GM19324 (cell line): ENCODE results near the gene SCUBE1.

ENCODE experiments used
- ATAC-seq: cut with Tn5 transposase; IDR thresholded peaks from one replicate; pipeline ENCODE4 v1.9.1; 2021; ENCODE audit warnings: mild to moderate bottlenecking, moderate library complexity; ENCODE audit not compliant: unreplicated experiment, low FRiP score

The SCUBE1 gene

GRCh38 chr22:43207386-43207785 lies 135.8 kb downstream of the SCUBE1 start:
- ATAC-seq, result no peak

DNA sequence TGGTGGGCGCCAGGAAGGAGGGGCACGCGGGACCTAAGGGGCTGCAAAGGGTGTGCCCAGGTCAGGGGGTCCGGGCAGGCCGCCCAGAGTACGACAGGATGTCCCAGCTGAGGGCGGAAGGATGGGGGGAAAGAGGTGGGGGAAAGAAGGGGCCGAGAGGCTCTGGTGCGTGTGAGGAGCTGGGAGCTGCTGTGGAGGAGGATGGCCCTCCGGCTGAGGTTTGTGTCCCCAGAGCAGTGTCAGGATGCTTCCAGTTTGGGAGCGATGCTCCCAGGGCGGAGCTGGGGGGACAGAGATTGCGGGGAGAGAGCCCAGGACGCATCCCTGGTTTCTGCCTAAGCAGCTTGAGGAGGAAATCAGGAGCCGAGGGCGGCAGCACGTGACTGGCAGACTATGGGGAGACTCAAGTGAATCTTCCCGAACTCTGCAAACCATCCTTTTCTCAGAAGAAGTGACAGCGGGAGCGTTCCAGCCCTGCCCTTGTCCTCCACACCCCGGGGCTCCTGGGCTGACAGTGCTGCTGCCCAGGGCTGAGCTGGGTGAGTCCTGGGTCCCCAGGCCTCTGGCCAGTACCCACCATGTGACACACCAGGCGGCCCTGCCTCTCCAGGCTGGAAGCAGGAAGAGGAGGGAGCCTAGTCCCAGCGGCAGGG lies 136.5 kb downstream of the SCUBE1 start:
- no peak for ATAC-seq

- no peak for ATAC-seq
These were observed 137.2 kb downstream of the SCUBE1 start for GRCh38 chr22:43205748-43206508.

GRCh38 chr22:43205261-43205691 lies 137.9 kb downstream of the SCUBE1 start:
- no peak for ATAC-seq

DNA sequence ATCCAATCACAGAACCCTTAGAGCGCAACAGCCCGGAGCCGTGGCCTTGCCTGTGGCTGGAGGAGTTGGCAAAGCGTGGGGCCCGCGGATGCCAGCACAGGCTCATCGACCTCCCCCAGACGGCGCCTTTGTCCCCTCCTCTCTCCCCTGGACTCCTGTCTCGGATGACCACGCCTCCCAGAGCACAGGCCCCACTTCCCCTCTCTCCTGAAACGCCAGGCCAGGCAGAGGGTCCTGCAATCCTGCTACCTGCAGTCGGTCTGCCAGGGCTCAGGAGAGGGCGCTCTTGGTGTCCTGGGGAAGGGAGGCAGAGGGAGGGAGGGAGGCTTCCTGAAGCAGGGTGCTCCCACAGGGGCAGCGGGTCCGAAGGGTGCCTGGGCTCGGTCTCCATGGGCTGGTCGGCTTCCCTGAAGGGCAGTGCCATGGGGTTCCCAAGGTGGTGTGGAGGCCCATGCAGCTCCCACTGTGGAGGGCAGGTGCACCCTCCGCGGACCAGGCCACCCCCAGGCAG lies 139.6 kb downstream of the SCUBE1 start:
- no peak for ATAC-seq

DNA sequence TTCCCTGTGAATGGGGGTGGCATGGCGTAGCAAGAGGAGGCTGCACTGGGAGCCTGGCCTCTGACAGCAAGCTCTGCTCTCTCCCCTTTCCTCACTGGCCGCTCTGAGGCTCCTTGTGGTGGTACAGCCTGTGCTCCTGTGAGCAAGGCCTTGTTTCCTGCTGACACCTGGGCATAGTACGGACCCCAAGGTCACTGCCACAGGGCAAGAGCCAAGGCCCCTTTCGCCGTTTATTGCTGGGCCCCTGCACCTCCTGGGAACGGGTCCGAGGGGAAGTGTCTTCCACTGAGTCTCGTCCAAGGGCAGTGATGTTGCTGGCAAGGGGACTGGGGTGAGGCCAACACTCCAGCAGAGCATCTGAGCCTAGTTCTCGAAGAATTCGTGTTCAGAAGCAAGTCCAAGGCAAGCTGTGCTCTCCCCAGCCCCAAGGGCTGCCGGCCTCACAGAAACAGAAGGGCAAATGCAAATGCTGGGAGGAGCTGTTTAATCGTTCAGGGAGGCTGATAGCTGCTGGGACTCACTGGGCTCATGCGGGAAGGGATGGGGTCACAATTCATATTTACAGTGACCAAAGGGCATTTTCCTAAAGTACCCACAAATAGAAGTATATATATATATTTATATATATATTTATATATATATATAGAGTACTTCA lies 140.3 kb downstream of the SCUBE1 start:
- ATAC-seq, result no peak

GRCh38 chr22:43202326-43202725 lies 140.8 kb downstream of the SCUBE1 start:
- ATAC-seq, result no peak

DNA sequence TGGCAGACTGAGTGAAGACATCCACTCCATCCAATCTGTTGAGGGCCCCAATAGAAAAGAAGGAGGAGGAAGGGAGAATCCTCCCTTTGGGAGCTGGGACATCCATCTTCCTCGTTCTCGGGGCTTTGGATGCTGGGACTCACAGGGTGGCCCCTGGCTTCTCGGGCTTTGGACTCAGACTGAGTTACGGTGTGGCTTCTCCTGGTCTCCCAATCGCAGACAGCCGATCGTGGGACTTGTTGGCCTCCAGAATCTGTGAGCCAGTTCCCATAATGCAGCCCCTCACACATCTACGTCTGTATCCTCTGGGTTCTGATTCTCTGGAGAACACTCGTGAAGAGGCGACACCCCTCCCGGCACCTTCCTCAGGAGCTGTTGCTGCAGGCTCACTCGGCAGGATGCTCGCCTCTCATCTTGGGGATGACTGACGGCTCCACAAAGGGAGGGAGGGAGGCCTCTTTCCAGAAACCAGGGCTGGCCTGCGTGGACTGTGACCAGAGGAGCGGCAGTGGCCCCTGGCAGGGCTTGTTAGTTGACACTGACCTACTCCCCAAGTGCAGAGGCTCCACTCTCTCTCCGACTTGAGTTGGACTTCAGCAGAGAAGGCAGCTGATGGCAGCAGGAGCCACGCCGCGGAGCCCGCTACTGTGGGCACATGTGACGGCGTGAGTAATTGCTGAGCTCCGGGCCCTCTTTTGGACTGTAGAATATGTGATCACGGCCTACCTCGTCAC lies 141.5 kb downstream of the SCUBE1 start:
- no peak for ATAC-seq

DNA sequence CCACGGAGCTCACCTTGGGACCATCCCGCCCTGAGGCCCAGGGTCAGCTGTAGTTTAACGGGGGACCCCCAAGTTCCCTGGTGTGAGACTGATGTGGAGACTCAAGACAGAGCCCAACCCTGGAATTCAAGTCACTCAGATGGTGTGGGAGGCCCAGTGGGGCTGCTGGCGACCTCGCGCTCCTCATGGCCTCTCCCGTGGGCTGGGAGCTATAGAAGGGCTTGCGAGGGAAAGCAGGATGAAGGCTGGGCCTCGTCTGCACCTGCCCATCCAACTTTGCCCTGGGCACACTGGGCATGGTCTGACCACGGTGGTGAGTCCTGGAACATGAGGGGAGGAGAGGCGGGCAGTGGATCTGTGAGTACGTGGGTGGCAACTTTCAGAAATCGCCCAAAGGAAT lies 142.6 kb downstream of the SCUBE1 start:
- no peak for ATAC-seq

GRCh38 chr22:43200031-43200430 lies 143.1 kb downstream of the SCUBE1 start:
- no peak for ATAC-seq

- no peak for ATAC-seq
These were observed 143.6 kb downstream of the SCUBE1 start for GRCh38 chr22:43199541-43199940.

DNA sequence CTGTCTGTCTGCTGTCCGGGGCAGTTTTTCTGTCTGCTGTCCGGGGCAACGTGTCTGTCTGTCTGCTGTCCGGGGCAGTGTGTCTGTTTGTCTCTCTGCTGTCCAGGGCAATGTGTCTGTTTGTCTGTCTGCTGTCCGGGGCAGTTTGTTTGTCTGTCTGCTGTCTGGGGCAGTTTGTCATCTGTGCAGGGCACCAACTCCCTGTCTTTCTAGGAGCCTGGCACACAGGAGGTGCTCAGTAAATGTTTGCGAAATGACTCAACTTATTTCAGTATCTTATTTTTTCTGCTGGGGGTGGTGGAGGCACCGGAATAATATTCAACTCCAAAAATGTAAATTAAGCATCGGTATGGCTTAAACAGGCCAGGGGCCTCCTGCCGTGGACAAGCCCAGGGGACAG lies 144.2 kb downstream of the SCUBE1 start:
- no peak for ATAC-seq

GRCh38 chr22:43198126-43198525 lies 145.0 kb downstream of the SCUBE1 start:
- no peak for ATAC-seq

- no peak for ATAC-seq
These were observed 145.8 kb downstream of the SCUBE1 start for GRCh38 chr22:43197271-43197941.

GRCh38 chr22:43191831-43192230 lies 151.3 kb downstream of the SCUBE1 start:
- ATAC-seq, result no peak

DNA sequence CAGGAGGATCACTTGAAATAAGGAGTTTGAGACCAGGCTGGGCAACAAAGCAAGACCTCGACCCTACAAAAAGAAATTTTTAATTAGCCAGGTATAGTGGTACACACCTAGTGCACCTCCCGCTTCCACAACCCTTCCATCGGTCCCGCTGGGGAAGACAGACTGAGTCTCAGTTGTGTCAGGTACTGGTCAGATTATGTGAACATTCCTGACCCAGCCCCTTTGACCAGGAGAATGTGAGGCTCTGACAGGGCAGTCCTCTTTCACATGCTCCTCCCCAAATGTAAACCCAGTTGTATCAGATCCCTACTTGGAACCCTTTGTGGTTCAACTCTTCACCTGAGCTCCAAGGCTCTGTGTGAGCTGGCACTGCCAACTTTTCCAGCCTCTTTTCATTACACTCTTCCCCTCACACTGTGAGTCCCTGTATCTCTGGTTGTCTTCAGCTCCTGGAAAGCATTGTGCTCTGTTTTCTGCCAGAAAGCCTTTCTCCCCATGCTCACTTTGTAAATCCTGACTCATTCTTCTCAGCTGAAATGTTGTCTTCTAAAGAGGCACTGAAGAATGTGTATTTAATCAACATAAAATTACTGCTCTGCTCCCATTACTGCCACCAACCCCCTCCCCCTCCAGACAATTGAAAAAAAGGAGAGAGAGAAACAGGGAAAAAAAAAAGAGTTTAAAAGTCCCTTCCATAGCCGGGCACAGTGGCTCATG lies 154.2 kb downstream of the SCUBE1 start:
- no peak for ATAC-seq

- peak; percentile 93 for ATAC-seq
These were observed 155.7 kb downstream of the SCUBE1 start for GRCh38 chr22:43187171-43188099.
